Activated T-cell treated with anti-CD3 and anti-CD28 coated beads, Interleukin-2, amount 50 U/mL, for 1 hour (primary cell): ENCODE measurements around the gene ITSN1.
"Not testable (repeated sequence)": the region's sequence is repeated elsewhere in the genome, so short reads cannot be mapped to it uniquely, and the experiment has no call there.

Experiments used
- DNase-seq: peaks from one replicate; pipeline ENCODE4 v3.0.0-alpha.2; 2020

The ITSN1 gene

GRCh38 chr21:33844890-33845205, 202.5 kb downstream of the ITSN1 start:
- DNase-seq: no peak

- DNase-seq: no peak
Measured at GRCh38 chr21:33846141-33846540, 203.8 kb downstream of the ITSN1 start.

GRCh38 chr21:33847588-33848248, 205.4 kb downstream of the ITSN1 start:
- no peak for DNase-seq

- no peak for DNase-seq
Measured at GRCh38 chr21:33848249-33848953, 206.1 kb downstream of the ITSN1 start.

GRCh38 chr21:33849834-33850233, 207.5 kb downstream of the ITSN1 start:
- no peak for DNase-seq

GRCh38 chr21:33850401-33850800, 208.1 kb downstream of the ITSN1 start:
- no peak for DNase-seq

- DNase-seq: no peak
Measured at GRCh38 chr21:33850985-33851384, 208.7 kb downstream of the ITSN1 start.

GRCh38 chr21:33852485-33852884, 210.2 kb downstream of the ITSN1 start:
- no peak for DNase-seq

- DNase-seq: no peak
Measured at GRCh38 chr21:33854604-33855003, 212.3 kb downstream of the ITSN1 start.

- DNase-seq: no peak
Measured at GRCh38 chr21:33855190-33855589, 212.9 kb downstream of the ITSN1 start.

- DNase-seq: no peak
Measured at GRCh38 chr21:33856893-33857527, 214.7 kb downstream of the ITSN1 start.

- no peak for DNase-seq
Measured at GRCh38 chr21:33857846-33858666, 215.8 kb downstream of the ITSN1 start.

GRCh38 chr21:33858667-33859372, 216.5 kb downstream of the ITSN1 start:
- no peak for DNase-seq

GRCh38 chr21:33859373-33860102, 217.2 kb downstream of the ITSN1 start:
- DNase-seq: no peak

- DNase-seq: no peak
Measured at GRCh38 chr21:33860332-33860879, 218.1 kb downstream of the ITSN1 start.

GRCh38 chr21:33861125-33861524, 218.8 kb downstream of the ITSN1 start:
- DNase-seq: no peak

GRCh38 chr21:33863191-33863590, 220.9 kb downstream of the ITSN1 start:
- DNase-seq: not testable (repeated sequence)

GRCh38 chr21:33864150-33864549, 221.8 kb downstream of the ITSN1 start:
- DNase-seq: no peak

- DNase-seq: no peak
Measured at GRCh38 chr21:33865176-33865575, 222.9 kb downstream of the ITSN1 start.

- no peak for DNase-seq
Measured at GRCh38 chr21:33865996-33866575, 223.8 kb downstream of the ITSN1 start.

GRCh38 chr21:33866826-33867225, 224.5 kb downstream of the ITSN1 start:
- no peak for DNase-seq
